Tibial nerve (tissue), 4 donors: Measurements from ENCODE around the gene ARMC9. TPM values are rescaled to one million over a fixed set of nuclear protein-coding genes. Genes with fewer than 3 reads are reported as not detected.
"Not testable (repeated sequence)": the region's sequence is repeated elsewhere in the genome, so short reads cannot be mapped to it uniquely, and the experiment has no call there.

Experiments used
- DNase-seq, 2 donors: peaks; one replicate each; pipeline ENCODE4 v3.0.0-alpha.2; 2019; ENCODE audit warnings: low spot score in 2 of 2
- H3K27ac ChIP-seq, 4 donors: fragments of 200-600 bp; sonication (generic) in 3 of 4; one replicate each; pipeline ENCODE4 v1.5.1; 2017 to 2019; ENCODE audit warnings: mild to moderate bottlenecking in 1 of 4
- H3K27me3 ChIP-seq, 2 donors: fragments of 200-600 bp; sonication (generic) in 1 of 2; one replicate each; pipeline versions ENCODE4 v1.5.1 to v1.6.0; 2017 to 2019
- H3K36me3 ChIP-seq, 3 donors: fragments of 200-600 bp; sonication (generic); one replicate each; pipeline ENCODE4 v1.5.1; 2018 to 2019
- H3K4me1 ChIP-seq, 4 donors: fragments of 200-600 bp; sonication (generic) in 3 of 4; one replicate each; pipeline ENCODE4 v1.5.1; 2017 to 2019
- H3K4me3 ChIP-seq, 4 donors: fragments of 200-600 bp; sonication (generic) in 3 of 4; one replicate each; pipeline ENCODE4 v1.5.1; 2017 to 2019; ENCODE audit warnings: mild to moderate bottlenecking in 1 of 4, moderate library complexity in 1 of 4
- H3K9me3 ChIP-seq, 4 donors: fragments of 200-600 bp; sonication (generic) in 3 of 4; one replicate each; pipeline ENCODE4 v1.5.1; 2017 to 2019
- EP300 ChIP-seq, 2 donors: sonication (generic); formaldehyde crosslinking; IDR thresholded peaks; one replicate each; pipeline ENCODE4 v1.6.1; 2017; ENCODE audit warnings: antibody characterized with exemption in 2 of 2, mild to moderate bottlenecking in 1 of 2
- POLR2A ChIP-seq, 2 donors: fragments of 450-650 bp; IDR thresholded peaks; one replicate each; pipeline ENCODE4 v1.6.1; 2017; ENCODE audit warnings: antibody characterized with exemption in 2 of 2, mild to moderate bottlenecking in 2 of 2, moderate library complexity in 2 of 2
- WGBS, 2 donors: methylation state at CpG; one replicate each; pipeline ENCODE4 v1.1.5; 2018; 5-methylcytosine and 5-hydroxymethylcytosine counted together
- total RNA-seq, 4 donors: library from RNA; depleted of rRNA; stranded (reverse); fragments of >200 nt; gene quantifications; one replicate each; pipeline ENCODE4 v1.1.0, GENCODE V29; 2016
- TF ChIP-seq, protein P1 (sequence below), 5 experiments: fragments of 200-600 bp in 3 of 5; fragments of 450-650 bp in 2 of 5; sonication (generic) in 3 of 5; IDR thresholded peaks; one replicate each; pipeline ENCODE4 v1.5.1; 2016 to 2019; ENCODE audit warnings: antibody characterized with exemption in 5 of 5, mild to moderate bottlenecking in 3 of 5, moderate library complexity in 2 of 5

ARMC9 gene
- total RNA-seq, 4 donors from 2014 or later: 8.7 to 30.0 (median 18.6) TPM

DNA sequence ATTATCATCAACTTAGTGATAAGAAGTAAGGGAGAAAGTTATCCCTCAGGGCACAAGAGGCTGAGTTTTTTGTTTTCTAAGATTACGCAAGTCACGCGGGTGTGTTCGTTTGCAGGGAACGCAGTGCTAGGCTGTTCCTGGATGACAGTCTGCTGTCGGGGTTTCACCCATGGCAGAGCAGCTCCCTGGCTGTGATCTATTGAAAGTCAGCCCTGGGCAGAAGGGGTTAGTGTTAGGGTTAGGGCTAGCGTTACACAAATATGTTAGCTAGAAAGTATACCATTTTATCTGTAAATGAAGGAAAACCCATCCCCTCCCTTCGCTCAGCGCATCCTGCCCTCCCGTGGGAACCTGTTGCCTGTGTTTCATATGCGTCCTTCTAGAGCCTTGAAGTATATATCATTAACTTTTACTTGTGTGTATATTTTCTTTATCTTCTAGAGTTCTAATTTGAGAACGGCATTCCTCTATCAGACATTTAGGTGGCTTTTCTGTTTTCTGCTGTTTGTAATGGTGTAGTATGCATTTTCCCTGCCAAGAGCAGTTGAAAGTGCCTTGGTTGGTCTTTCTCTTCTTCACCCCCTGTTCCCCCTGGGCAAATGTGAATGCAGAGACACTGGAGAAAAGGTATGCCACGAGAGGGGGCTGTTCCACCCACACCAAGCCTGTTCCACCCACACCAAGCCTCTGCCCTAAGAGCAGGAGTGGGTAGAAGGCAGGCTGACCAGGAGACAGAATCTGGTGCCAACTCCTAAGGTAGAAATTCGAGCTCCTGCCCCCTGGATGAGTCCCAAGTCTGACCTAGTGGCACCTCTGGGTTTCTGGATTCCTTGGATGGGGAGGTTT is 47.0 kb downstream of the ARMC9 start:
- Histone ChIP-seq H3K27ac (no peak overlapping the region), H3K4me1 (no peaks in the 10 kb centered on the region), H3K36me3 (peaks cover 0 to 27% (median 0%) of the 10 kb centered on the region in 3 donors), H3K9me3 (no peaks in the 10 kb centered on the region), H3K4me3 (no peak overlapping the region), H3K27me3 (no peaks in the 10 kb centered on the region)
- TF ChIP-seq POLR2A (IDR thresholded peaks at IDR 0.05): no peak
- TF ChIP-seq, protein P1, sequence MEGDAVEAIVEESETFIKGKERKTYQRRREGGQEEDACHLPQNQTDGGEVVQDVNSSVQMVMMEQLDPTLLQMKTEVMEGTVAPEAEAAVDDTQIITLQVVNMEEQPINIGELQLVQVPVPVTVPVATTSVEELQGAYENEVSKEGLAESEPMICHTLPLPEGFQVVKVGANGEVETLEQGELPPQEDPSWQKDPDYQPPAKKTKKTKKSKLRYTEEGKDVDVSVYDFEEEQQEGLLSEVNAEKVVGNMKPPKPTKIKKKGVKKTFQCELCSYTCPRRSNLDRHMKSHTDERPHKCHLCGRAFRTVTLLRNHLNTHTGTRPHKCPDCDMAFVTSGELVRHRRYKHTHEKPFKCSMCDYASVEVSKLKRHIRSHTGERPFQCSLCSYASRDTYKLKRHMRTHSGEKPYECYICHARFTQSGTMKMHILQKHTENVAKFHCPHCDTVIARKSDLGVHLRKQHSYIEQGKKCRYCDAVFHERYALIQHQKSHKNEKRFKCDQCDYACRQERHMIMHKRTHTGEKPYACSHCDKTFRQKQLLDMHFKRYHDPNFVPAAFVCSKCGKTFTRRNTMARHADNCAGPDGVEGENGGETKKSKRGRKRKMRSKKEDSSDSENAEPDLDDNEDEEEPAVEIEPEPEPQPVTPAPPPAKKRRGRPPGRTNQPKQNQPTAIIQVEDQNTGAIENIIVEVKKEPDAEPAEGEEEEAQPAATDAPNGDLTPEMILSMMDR (IDR thresholded peaks at IDR 0.05): no peak
- TF ChIP-seq EP300 (IDR thresholded peaks at IDR 0.05): no peak
- 77 to 89% methylated on average over 14 of the region's 14 CpGs for WGBS, 2 donors
- no peak for DNase-seq

GRCh38 chr2:231246171-231246842 is 47.9 kb downstream of the ARMC9 start:
- DNase-seq: no peak
- H3K4me3 ChIP-seq: no peak overlapping the region
- no peaks in the 10 kb centered on the region for H3K27me3 ChIP-seq
- no peak overlapping the region for H3K27ac ChIP-seq
- TF ChIP-seq POLR2A (IDR thresholded peaks at IDR 0.05): no peak
- TF ChIP-seq, protein P1 (IDR thresholded peaks at IDR 0.05): no peak
- TF ChIP-seq EP300 (IDR thresholded peaks at IDR 0.05): no peak
- H3K4me1 ChIP-seq: no peaks in the 10 kb centered on the region
- H3K36me3 ChIP-seq: peaks cover 0 to 28% (median 0%) of the 10 kb centered on the region in 3 donors
- no peaks in the 10 kb centered on the region for H3K9me3 ChIP-seq
- 80 to 85% methylated on average over 7 of the region's 7 CpGs for WGBS, 2 donors

GRCh38 chr2:231250146-231250545 is 51.7 kb downstream of the ARMC9 start:
- H3K4me3 ChIP-seq: no peak overlapping the region
- no peak for TF ChIP-seq EP300 (IDR thresholded peaks at IDR 0.05)
- no peak for TF ChIP-seq POLR2A (IDR thresholded peaks at IDR 0.05)
- TF ChIP-seq, protein P1 (IDR thresholded peaks at IDR 0.05): no peak
- peaks cover 0 to 31% (median 0%) of the 10 kb centered on the region in 3 donors for H3K36me3 ChIP-seq
- H3K4me1 ChIP-seq: peaks cover 0 to 12% (median 0%) of the 10 kb centered on the region in 4 donors
- H3K27ac ChIP-seq: no peak overlapping the region
- DNase-seq: no peak
- H3K27me3 ChIP-seq: no peaks in the 10 kb centered on the region
- no peaks in the 10 kb centered on the region for H3K9me3 ChIP-seq
- 83 to 84% methylated on average over 5 of the region's 5 CpGs for WGBS, 2 donors

DNA sequence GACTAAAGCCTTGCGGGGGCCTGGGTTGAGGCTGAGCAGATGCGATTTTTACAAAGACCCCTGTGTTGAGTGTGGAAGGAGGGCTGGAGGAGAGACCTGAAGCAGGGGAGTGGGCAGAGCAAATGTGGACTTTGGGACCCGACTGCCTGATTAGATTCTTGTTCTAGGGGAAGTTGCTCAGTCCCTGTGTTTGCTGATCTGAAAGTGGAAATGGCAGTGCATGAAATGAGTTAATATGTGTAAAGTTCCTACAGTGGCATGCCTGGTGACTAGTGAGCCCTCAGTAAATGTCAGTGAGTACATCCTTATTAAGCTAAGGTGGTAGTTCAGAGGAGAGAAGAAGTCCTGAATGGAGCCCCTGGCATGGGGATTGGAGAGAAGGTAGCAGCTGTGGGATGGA is 52.3 kb downstream of the ARMC9 start:
- Histone ChIP-seq H3K9me3 (no peaks in the 10 kb centered on the region), H3K4me1 (peaks cover 0 to 12% (median 0%) of the 10 kb centered on the region in 4 donors), H3K27ac (no peak overlapping the region), H3K36me3 (peaks cover 0 to 30% (median 0%) of the 10 kb centered on the region in 3 donors), H3K27me3 (no peaks in the 10 kb centered on the region), H3K4me3 (no peak overlapping the region)
- TF ChIP-seq, protein P1 (IDR thresholded peaks at IDR 0.05): no peak
- TF ChIP-seq POLR2A (IDR thresholded peaks at IDR 0.05) (no peak), EP300 (IDR thresholded peaks at IDR 0.05) (no peak)
- 67 to 72% methylated on average over 3 of the region's 3 CpGs for WGBS, 2 donors
- no peak for DNase-seq

- not testable (repeated sequence) for H3K4me3 ChIP-seq, H3K9me3 ChIP-seq, H3K27ac ChIP-seq, H3K27me3 ChIP-seq, DNase-seq
- Histone ChIP-seq H3K36me3 (peaks cover 0 to 41% (median 0%) of the 10 kb centered on the region in 3 donors), H3K4me1 (peaks cover 0 to 12% (median 0%) of the 10 kb centered on the region in 4 donors)
- 53 to 56% methylated on average over 6 of the region's 6 CpGs for WGBS, 2 donors
Observed at GRCh38 chr2:231253292-231253691, 54.9 kb downstream of the ARMC9 start.
